ENCODE measurements around the gene LRRC3B. TPM values are rescaled to one million over a fixed set of nuclear protein-coding genes. Genes with fewer than 3 reads are reported as not detected.

The LRRC3B gene
- polyA plus RNA-seq, 3 donors, result not detected

- Histone ChIP-seq H3K4me1 (ENCODE audit: control insufficient read depth in 1 of 2, insufficient read depth in 2 of 2, low read length in 2 of 2) (no peaks in the 10 kb centered on the region), H3K36me3 (replicated peaks in 1 of 2; ENCODE audit: control insufficient read depth in 1 of 2, insufficient read depth in 2 of 2, low read length in 2 of 2) (no peaks in the 10 kb centered on the region), H4K20me1 (ENCODE audit: insufficient read depth, low read length) (no peaks in the 10 kb centered on the region), H3K9me3 (replicated peaks in 1 of 2; ENCODE audit: control insufficient read depth in 1 of 2, insufficient read depth in 1 of 2, low read length in 2 of 2) (peaks cover 0 to 5% of the 10 kb centered on the region in 2 donors), H3K27me3 (ENCODE audit: control insufficient read depth in 2 of 2, insufficient read depth in 2 of 2, low read length in 2 of 2) (no peaks in the 10 kb centered on the region), H3K9ac (ENCODE audit: insufficient read depth, low read length, poor library complexity, severe bottlenecking) (no peak overlapping the region), H3K4me3 (replicated peaks in 1 of 3; ENCODE audit: low read depth in 2 of 3, low read length in 3 of 3) (no peak overlapping the region), H3K4me2 (replicated peaks; ENCODE audit: extremely low read depth, low read length, poor library complexity, severe bottlenecking) (no peak overlapping the region), H3K79me2 (ENCODE audit: insufficient read depth, low read length) (no peaks in the 10 kb centered on the region), H2AFZ (ENCODE audit: insufficient read depth, low read depth, low read length, poor library complexity, severe bottlenecking) (no peak overlapping the region), H3K27ac (ENCODE audit: low read depth in 1 of 2, low read length in 2 of 2) (no peak overlapping the region)
- intact Hi-C loops (cut with micrococcal nuclease), result no loop called here
- Mint-ChIP-seq H3K36me3 (no peaks in the 10 kb centered on the region), H3K4me1 (no peaks in the 10 kb centered on the region), H3K27ac (no peak overlapping the region), H3K9me3 (peaks cover 0 to 4% (median 1%) of the 10 kb centered on the region in 7 donors), H3K27me3 (ENCODE audit: low read depth in 3 of 3) (no peaks in the 10 kb centered on the region), H3K4me3 (no peak overlapping the region)
- no peak for TF ChIP-seq CTCF (IDR thresholded peaks at IDR 0.05)
- DNase-seq, result no peak
- WGBS (ENCODE audit: insufficient coverage), result 75% methylated on average over 1 of the region's 3 CpGs
These were observed 80.9 kb downstream of the LRRC3B start for GRCh38 chr3:26703519-26703918.

- H2AFZ ChIP-seq (ENCODE audit: insufficient read depth, low read depth, low read length, poor library complexity, severe bottlenecking), result no peak overlapping the region
- H3K9me3 ChIP-seq (replicated peaks in 1 of 2; ENCODE audit: control insufficient read depth in 1 of 2, insufficient read depth in 1 of 2, low read length in 2 of 2), result peaks cover 0 to 5% of the 10 kb centered on the region in 2 donors
- 67% methylated on average over 1 of the region's 2 CpGs for WGBS (ENCODE audit: insufficient coverage)
- H3K27ac ChIP-seq (ENCODE audit: low read depth in 1 of 2, low read length in 2 of 2), result no peak overlapping the region
- Mint-ChIP-seq H3K4me3 (no peak overlapping the region), H3K27ac (no peak overlapping the region), H3K27me3 (ENCODE audit: low read depth in 3 of 3) (no peaks in the 10 kb centered on the region), H3K36me3 (no peaks in the 10 kb centered on the region), H3K4me1 (no peaks in the 10 kb centered on the region), H3K9me3 (peaks cover 0 to 4% (median 1%) of the 10 kb centered on the region in 7 donors)
- DNase-seq, result no peak
- H3K4me3 ChIP-seq (replicated peaks in 1 of 3; ENCODE audit: low read depth in 2 of 3, low read length in 3 of 3), result no peak overlapping the region
- no peaks in the 10 kb centered on the region for H3K27me3 ChIP-seq (ENCODE audit: control insufficient read depth in 2 of 2, insufficient read depth in 2 of 2, low read length in 2 of 2)
- H3K4me1 ChIP-seq (ENCODE audit: control insufficient read depth in 1 of 2, insufficient read depth in 2 of 2, low read length in 2 of 2), result no peaks in the 10 kb centered on the region
- H3K79me2 ChIP-seq (ENCODE audit: insufficient read depth, low read length), result no peaks in the 10 kb centered on the region
- intact Hi-C loops (cut with micrococcal nuclease), result no loop called here
- no peak overlapping the region for H3K4me2 ChIP-seq (replicated peaks; ENCODE audit: extremely low read depth, low read length, poor library complexity, severe bottlenecking)
- no peaks in the 10 kb centered on the region for H3K36me3 ChIP-seq (replicated peaks in 1 of 2; ENCODE audit: control insufficient read depth in 1 of 2, insufficient read depth in 2 of 2, low read length in 2 of 2)
- no peak for TF ChIP-seq CTCF (IDR thresholded peaks at IDR 0.05)
- no peaks in the 10 kb centered on the region for H4K20me1 ChIP-seq (ENCODE audit: insufficient read depth, low read length)
- H3K9ac ChIP-seq (ENCODE audit: insufficient read depth, low read length, poor library complexity, severe bottlenecking), result no peak overlapping the region
These were observed 82.2 kb downstream of the LRRC3B start for GRCh38 chr3:26704736-26705135.
